ENCODE data around the gene ATP11B.
"Not testable (repeated sequence)": the region's sequence is repeated elsewhere in the genome, so short reads cannot be mapped to it uniquely, and the experiment has no call there.

ATP11B gene

GRCh38 chr3:182837855-182838454 lies 44.7 kb downstream of the ATP11B start:
- no peak for DNase-seq

- no peak for DNase-seq
These were observed 50.2 kb downstream of the ATP11B start for GRCh38 chr3:182843478-182843877.

- no peak for DNase-seq
These were observed 55.6 kb downstream of the ATP11B start for GRCh38 chr3:182848906-182849305.

GRCh38 chr3:182855076-182855475 lies 61.8 kb downstream of the ATP11B start:
- DNase-seq, result no peak

GRCh38 chr3:182861348-182861747 lies 68.0 kb downstream of the ATP11B start:
- no peak for DNase-seq

- DNase-seq, result no peak
These were observed 69.0 kb downstream of the ATP11B start for GRCh38 chr3:182862159-182862860.

GRCh38 chr3:182869059-182869458 lies 75.8 kb downstream of the ATP11B start:
- no peak for DNase-seq

- DNase-seq, result not testable (repeated sequence)
These were observed 77.6 kb downstream of the ATP11B start for GRCh38 chr3:182870917-182871316.

- no peak for DNase-seq
These were observed 85.8 kb downstream of the ATP11B start for GRCh38 chr3:182879031-182879611.

- DNase-seq, result no peak
These were observed 93.2 kb downstream of the ATP11B start for GRCh38 chr3:182886497-182886896.

GRCh38 chr3:182889948-182890629 lies 96.8 kb downstream of the ATP11B start:
- DNase-seq, result no peak

GRCh38 chr3:182891364-182891763 lies 98.1 kb downstream of the ATP11B start:
- no peak for DNase-seq

GRCh38 chr3:182892226-182892625 lies 98.9 kb downstream of the ATP11B start:
- no peak for DNase-seq

- DNase-seq, result no peak
These were observed 102.3 kb downstream of the ATP11B start for GRCh38 chr3:182895513-182896112.

- DNase-seq, result no peak
These were observed 103.2 kb downstream of the ATP11B start for GRCh38 chr3:182896553-182896952.

- DNase-seq, result peak; percentile 23
These were observed 108.9 kb downstream of the ATP11B start for GRCh38 chr3:182902236-182902635.

- no peak for DNase-seq
These were observed 110.9 kb downstream of the ATP11B start for GRCh38 chr3:182904164-182904563.

- no peak for DNase-seq
These were observed 112.3 kb downstream of the ATP11B start for GRCh38 chr3:182905623-182906022.

- DNase-seq, result no peak
These were observed 112.7 kb downstream of the ATP11B start for GRCh38 chr3:182906036-182906435.

- no peak for DNase-seq
These were observed 115.2 kb downstream of the ATP11B start for GRCh38 chr3:182908471-182908870.

- DNase-seq, result no peak
These were observed 116.2 kb downstream of the ATP11B start for GRCh38 chr3:182909318-182910040.

GRCh38 chr3:182910936-182911781 lies 117.9 kb downstream of the ATP11B start:
- DNase-seq, result no peak

Measured in midbrain (tissue), 1 donor.